T-cell (primary cell): ENCODE results near the gene ANKRD44. TPM values are rescaled to one million over a fixed set of nuclear protein-coding genes. Genes with fewer than 3 reads are reported as not detected.

Experiments used
- ATAC-seq, 4 experiments: fragments of 200-7000 bp in 3 of 4; fragments of 150-1000 bp in 1 of 4; cut with Tn5 transposase; replicated peaks in 1 of 4; 1 replicate in 3 of 4; 2 replicates in 1 of 4; pipeline ENCODE4 v1.10.0; 2021; ENCODE audit warnings: moderate library complexity in 3 of 4, mild to moderate bottlenecking in 2 of 4, moderate number of reproducible peaks in 1 of 4
- CTCF ChIA-PET, 2 donors: fragments of 300-600 bp; sonication (Branson Sonifier 250); formaldehyde crosslinking; loops; one replicate each; lab custom pipeline; 2022; ENCODE audit warnings: antibody characterized with exemption in 2 of 2; lab: Charles Lee
- POLR2A ChIA-PET, 2 donors: fragments of 300-600 bp; sonication (Branson Sonifier 250); formaldehyde crosslinking; loops; one replicate each; lab custom pipeline; 2022; ENCODE audit warnings: antibody characterized with exemption in 2 of 2; lab: Charles Lee
- DNase-seq, 35 experiments: peaks; one replicate each; pipeline versions ENCODE4 v3.0.0 to v3.0.0-alpha.2; 2013 to 2023
- H3K27ac ChIP-seq: one replicate; pipeline ENCODE4 v1.5.1; 2013; ENCODE audit warnings: low read length
- H3K27me3 ChIP-seq, 2 experiments: replicated peaks in 1 of 2; 1 replicate in 1 of 2; 2 replicates in 1 of 2; pipeline versions ENCODE4 v1.6.1 to v1.7.0; 2013; ENCODE audit warnings: low read length in 1 of 2, mixed read lengths in 1 of 2; ENCODE audit not compliant: control insufficient read depth in 2 of 2, insufficient read depth in 2 of 2; ENCODE audit errors: extremely low read depth in 1 of 2
- H3K36me3 ChIP-seq, 2 donors: 1 replicate in 1 of 2; 2 replicates in 1 of 2; pipeline versions ENCODE4 v1.6.1 to v1.7.0; 2013; ENCODE audit warnings: low read length in 1 of 2; ENCODE audit not compliant: control insufficient read depth in 2 of 2, insufficient read depth in 1 of 2; ENCODE audit errors: extremely low read depth in 1 of 2
- H3K4me1 ChIP-seq, 2 experiments: 1 replicate in 1 of 2; 2 replicates in 1 of 2; pipeline versions ENCODE4 v1.6.1 to v1.7.0; 2013; ENCODE audit warnings: low read length in 2 of 2, mixed read lengths in 1 of 2; ENCODE audit not compliant: insufficient read depth in 2 of 2, control insufficient read depth in 1 of 2; ENCODE audit errors: extremely low read depth in 1 of 2
- H3K4me3 ChIP-seq, 2 donors: 1 replicate in 1 of 2; 2 replicates in 1 of 2; pipeline versions ENCODE4 v1.5.1 to v1.7.0; 2013; ENCODE audit warnings: mild to moderate bottlenecking in 2 of 2, low read length in 1 of 2, moderate library complexity in 1 of 2; ENCODE audit not compliant: control insufficient read depth in 1 of 2; ENCODE audit errors: extremely low read depth in 1 of 2
- H3K9me3 ChIP-seq: 2 replicates; pipeline ENCODE4 v1.7.0; 2013
- H3K27ac Mint-ChIP-seq, 2 donors: one replicate each; pipeline ENCODE4 v1.8.0; 2020 to 2021; ENCODE audit warnings: mild to moderate bottlenecking in 2 of 2, mixed read lengths in 2 of 2
- H3K27me3 Mint-ChIP-seq, 2 donors: one replicate each; pipeline ENCODE4 v1.8.0; 2021 to 2022; ENCODE audit warnings: mixed read lengths in 2 of 2
- H3K36me3 Mint-ChIP-seq: one replicate; pipeline ENCODE4 v1.8.0; 2021; ENCODE audit warnings: mixed read lengths
- H3K4me1 Mint-ChIP-seq, 3 donors: one replicate each; pipeline ENCODE4 v1.8.0; 2020 to 2022; ENCODE audit warnings: mixed read lengths in 3 of 3, mild to moderate bottlenecking in 1 of 3
- H3K4me3 Mint-ChIP-seq, 3 donors: one replicate each; pipeline ENCODE4 v1.8.0; 2020 to 2022; ENCODE audit warnings: mild to moderate bottlenecking in 3 of 3, mixed read lengths in 3 of 3, moderate library complexity in 3 of 3
- H3K9me3 Mint-ChIP-seq, 3 donors: one replicate each; pipeline ENCODE4 v1.8.0; 2020 to 2022; ENCODE audit warnings: mixed read lengths in 3 of 3
- WGBS: methylation state at CpG from one replicate; pipeline ENCODE4 v1.1.5; 2013; ENCODE audit warnings: missing lambda C conversion rate; ENCODE audit not compliant: insufficient coverage; 5-methylcytosine and 5-hydroxymethylcytosine counted together
- total RNA-seq, 35 experiments: library from RNA in 6 of 35; stranded (reverse) in 6 of 35; fragments of 120-200 nt in 1 of 35; gene quantifications; one replicate each; pipeline versions ENCODE4 v1.2.1 to v1.2.4 and lab custom pipeline; 2013 to 2026

The ANKRD44 gene
- total RNA-seq, 5 donors from 2014 or later (not counting 1 experiment from before 2014, with no cell fraction given): 225 to 333 (median 238) TPM

DNA sequence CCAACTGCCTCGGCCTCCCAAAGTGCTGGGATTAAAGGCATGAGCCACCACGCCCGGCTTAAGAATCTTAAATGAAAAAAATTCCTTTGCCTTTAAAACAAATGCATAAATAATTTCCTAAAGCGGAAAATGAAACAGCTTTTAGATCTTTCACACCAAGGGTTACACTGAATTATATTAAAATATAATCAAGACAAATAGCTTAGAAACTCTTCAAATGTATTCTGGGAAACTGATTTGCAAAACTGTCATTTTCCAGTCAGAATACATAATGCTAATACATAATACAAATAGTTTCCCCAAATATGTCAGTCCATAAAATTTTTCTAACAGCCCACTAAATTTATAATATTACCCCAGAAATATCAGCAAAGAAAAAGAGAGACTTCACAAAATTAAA lies 315.8 kb downstream of the ANKRD44 start:
- H3K9me3 Mint-ChIP-seq: no peaks in the 10 kb centered on the region
- peaks cover 9 to 88% of the 10 kb centered on the region in 2 donors for H3K36me3 ChIP-seq
- ATAC-seq: no peak
- no CpG with 5 or more reads among the region's 4 CpGs for WGBS
- H3K4me1 ChIP-seq: peaks cover 2 to 5% of the 10 kb centered on the region in 2 experiments
- H3K27ac Mint-ChIP-seq: no peak overlapping the region
- no peak overlapping the region for H3K4me3 Mint-ChIP-seq
- POLR2A ChIA-PET: no interaction called here
- no peaks in the 10 kb centered on the region for H3K9me3 ChIP-seq
- H3K27ac ChIP-seq: no peak overlapping the region
- H3K27me3 Mint-ChIP-seq: no peaks in the 10 kb centered on the region
- H3K36me3 Mint-ChIP-seq: peaks cover 67% of the 10 kb centered on the region
- CTCF ChIA-PET: no interaction called here
- H3K27me3 ChIP-seq: no peaks in the 10 kb centered on the region
- peaks cover 21 to 23% (median 22%) of the 10 kb centered on the region in 3 donors for H3K4me1 Mint-ChIP-seq
- no peak overlapping the region for H3K4me3 ChIP-seq
- DNase-seq: no peak

- peaks cover 66% of the 10 kb centered on the region for H3K36me3 Mint-ChIP-seq
- POLR2A ChIA-PET: no interaction called here
- no CpG with 5 or more reads among the region's 6 CpGs for WGBS
- Histone ChIP-seq H3K27ac (no peak overlapping the region), H3K4me1 (peaks cover 2 to 5% of the 10 kb centered on the region in 2 experiments), H3K27me3 (no peaks in the 10 kb centered on the region), H3K9me3 (no peaks in the 10 kb centered on the region), H3K36me3 (peaks cover 7 to 86% of the 10 kb centered on the region in 2 donors), H3K4me3 (no peak overlapping the region)
- H3K4me1 Mint-ChIP-seq: peaks cover 31 to 34% (median 31%) of the 10 kb centered on the region in 3 donors
- H3K4me3 Mint-ChIP-seq: no peak overlapping the region
- H3K9me3 Mint-ChIP-seq: no peaks in the 10 kb centered on the region
- H3K27ac Mint-ChIP-seq: peak overlapping the region; percentile 12 to 52
- CTCF ChIA-PET: no interaction called here
- ATAC-seq (no peak), DNase-seq (no peak)
- H3K27me3 Mint-ChIP-seq: no peaks in the 10 kb centered on the region
Observed at GRCh38 chr2:196993617-196994016, 317.0 kb downstream of the ANKRD44 start.

DNA sequence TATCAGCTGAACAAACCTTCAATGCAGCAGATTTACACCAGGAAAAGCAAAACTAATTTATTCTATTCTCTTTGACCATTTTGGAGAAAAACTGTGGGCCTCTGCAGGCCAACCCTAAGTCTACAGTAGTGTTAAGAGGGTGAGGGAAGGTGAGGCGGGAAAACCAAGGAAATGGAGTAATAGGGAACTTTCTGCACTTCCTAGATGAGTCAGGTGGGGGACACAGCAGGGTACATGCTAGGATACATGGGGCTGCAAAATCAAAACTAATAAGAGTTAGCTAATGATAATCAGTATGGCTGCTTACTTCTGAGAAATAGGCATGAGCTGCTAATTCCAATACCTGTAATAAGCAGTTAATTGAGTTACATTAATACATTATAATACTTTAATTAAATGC lies 318.1 kb downstream of the ANKRD44 start:
- H3K4me1 Mint-ChIP-seq: peaks cover 40 to 45% (median 42%) of the 10 kb centered on the region in 3 donors
- H3K27ac Mint-ChIP-seq: peak overlapping the region; percentile 56 to 74

GRCh38 chr2:196990788-196991461 lies 319.7 kb downstream of the ANKRD44 start:
- H3K27ac Mint-ChIP-seq: peak overlapping the region; percentile 69 to 81
- Histone ChIP-seq H3K27ac (no peak overlapping the region), H3K4me3 (no peak overlapping the region), H3K4me1 (peaks cover 2 to 5% of the 10 kb centered on the region in 2 experiments), H3K36me3 (peaks cover 0 to 77% of the 10 kb centered on the region in 2 donors), H3K27me3 (no peaks in the 10 kb centered on the region), H3K9me3 (no peaks in the 10 kb centered on the region)
- ATAC-seq (no peak), DNase-seq (no peak)
- H3K4me3 Mint-ChIP-seq: no peak overlapping the region
- no peaks in the 10 kb centered on the region for H3K27me3 Mint-ChIP-seq
- POLR2A ChIA-PET: interaction anchor here in 1 of 2 donors (0.5 kb wide), 1 partner anchor 1231 kb away, joined by 4 read pairs; no protein-coding TSS in a partner anchor
- whole genome bisulfite sequencing: 93% methylated on average over 7 of the region's 10 CpGs
- H3K36me3 Mint-ChIP-seq: peaks cover 65% of the 10 kb centered on the region
- peaks cover 40 to 47% (median 46%) of the 10 kb centered on the region in 3 donors for H3K4me1 Mint-ChIP-seq
- CTCF ChIA-PET: no interaction called here
- no peaks in the 10 kb centered on the region for H3K9me3 Mint-ChIP-seq

More for the DNA sequence above, 318.1 kb downstream of the ANKRD44 start:
- Mint-ChIP-seq H3K4me3 (no peak overlapping the region), H3K27me3 (no peaks in the 10 kb centered on the region), H3K9me3 (no peaks in the 10 kb centered on the region), H3K36me3 (peaks cover 64% of the 10 kb centered on the region)
- DNase-seq (no peak), ATAC-seq (no peak)
- ChIA-PET POLR2A (no interaction called here), CTCF (no interaction called here)
- no peaks in the 10 kb centered on the region for H3K27me3 ChIP-seq
- WGBS: 100% methylated on average over 1 of the region's 1 CpG
- peaks cover 2 to 5% of the 10 kb centered on the region in 2 experiments for H3K4me1 ChIP-seq
- H3K9me3 ChIP-seq: no peaks in the 10 kb centered on the region
- peaks cover 0 to 80% of the 10 kb centered on the region in 2 donors for H3K36me3 ChIP-seq
- no peak overlapping the region for H3K27ac ChIP-seq
- H3K4me3 ChIP-seq: no peak overlapping the region

DNA sequence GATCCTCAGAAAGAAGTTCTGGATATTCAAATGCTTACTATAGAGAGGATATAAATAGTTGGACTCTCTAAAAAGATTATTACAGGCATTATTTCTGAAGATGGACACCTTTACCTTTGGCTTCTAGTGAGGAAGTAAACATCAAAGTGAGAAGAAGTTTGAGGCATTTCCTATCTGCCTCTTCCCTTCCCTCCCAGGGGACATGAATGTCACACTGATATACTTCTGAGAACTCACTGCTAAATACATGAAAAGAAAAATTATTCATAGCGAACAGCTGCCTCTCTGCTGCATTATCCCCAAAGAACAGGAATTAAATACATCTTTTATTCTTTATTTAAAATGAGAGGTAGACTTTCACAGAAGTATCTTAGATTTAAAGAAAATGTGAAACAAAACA lies 320.5 kb downstream of the ANKRD44 start:
- Histone ChIP-seq H3K27ac (no peak overlapping the region), H3K4me3 (no peak overlapping the region), H3K9me3 (no peaks in the 10 kb centered on the region), H3K4me1 (peaks cover 2 to 5% of the 10 kb centered on the region in 2 experiments), H3K36me3 (peaks cover 0 to 70% of the 10 kb centered on the region in 2 donors), H3K27me3 (no peaks in the 10 kb centered on the region)
- Mint-ChIP-seq H3K9me3 (peaks cover 0 to 1% (median 0%) of the 10 kb centered on the region in 3 donors), H3K36me3 (peaks cover 65% of the 10 kb centered on the region), H3K27me3 (no peaks in the 10 kb centered on the region), H3K4me3 (no peak overlapping the region), H3K27ac (peak overlapping the region; percentile 69 to 81), H3K4me1 (peaks cover 40 to 50% (median 46%) of the 10 kb centered on the region in 3 donors)
- DNase-seq (no peak), ATAC-seq (no peak)
- ChIA-PET CTCF (no interaction called here), POLR2A (interaction anchor here in 1 of 2 donors (0.7 kb wide), 1 partner anchor 65 kb away, joined by 3 read pairs; no protein-coding TSS in a partner anchor)
- WGBS: no CpG with 5 or more reads among the region's 1 CpG

- Mint-ChIP-seq H3K36me3 (peaks cover 64% of the 10 kb centered on the region), H3K4me3 (no peak overlapping the region), H3K9me3 (peaks cover 0 to 1% (median 0%) of the 10 kb centered on the region in 3 donors), H3K27ac (peak overlapping the region; percentile 62 to 81), H3K27me3 (no peaks in the 10 kb centered on the region), H3K4me1 (peaks cover 40 to 50% (median 46%) of the 10 kb centered on the region in 3 donors)
- Histone ChIP-seq H3K4me3 (no peak overlapping the region), H3K27me3 (no peaks in the 10 kb centered on the region), H3K4me1 (peaks cover 2 to 5% of the 10 kb centered on the region in 2 experiments), H3K36me3 (peaks cover 0 to 64% of the 10 kb centered on the region in 2 donors), H3K9me3 (no peaks in the 10 kb centered on the region), H3K27ac (no peak overlapping the region)
- ATAC-seq (no peak), DNase-seq (no peak)
- ChIA-PET POLR2A (interaction anchor here in 1 of 2 donors (0.7 kb wide), 1 partner anchor 65 kb away, joined by 3 read pairs; no protein-coding TSS in a partner anchor), CTCF (interaction anchor here in 1 of 2 donors (0.7 kb wide), 1 partner anchor 19 kb away, joined by 8 read pairs; no protein-coding TSS in a partner anchor)
- 100% methylated on average over 2 of the region's 4 CpGs for WGBS
Observed at GRCh38 chr2:196989496-196989895, 321.1 kb downstream of the ANKRD44 start.
